Breast epithelium (tissue), 4 donors: ENCODE data around the gene WBP1L. TPM values are rescaled to one million over a fixed set of nuclear protein-coding genes. Genes with fewer than 3 reads are reported as not detected.
"Not testable (repeated sequence)": the region's sequence is repeated elsewhere in the genome, so short reads cannot be mapped to it uniquely, and the experiment has no call there.

ENCODE experiments used
- DNase-seq, 2 donors: peaks; one replicate each; pipeline ENCODE4 v3.0.0-alpha.2; 2019; ENCODE audit warnings: low spot score in 2 of 2
- H3K27ac ChIP-seq, 2 donors: fragments of 200-600 bp; sonication (generic) in 1 of 2; one replicate each; pipeline ENCODE4 v1.5.1; 2016 to 2019; ENCODE audit warnings: mild to moderate bottlenecking in 1 of 2
- H3K27me3 ChIP-seq, 2 donors: fragments of 200-600 bp; sonication (generic) in 1 of 2; one replicate each; pipeline versions ENCODE4 v1.5.1 to v1.6.0; 2017 to 2019; ENCODE audit warnings: control low read depth in 1 of 2, mild to moderate bottlenecking in 1 of 2
- H3K36me3 ChIP-seq: fragments of 200-600 bp; one replicate; pipeline ENCODE4 v1.5.1; 2019
- H3K4me1 ChIP-seq, 2 donors: fragments of 200-600 bp; sonication (generic); one replicate each; pipeline ENCODE4 v1.5.1; 2016 to 2019; ENCODE audit warnings: control low read depth in 1 of 2
- H3K4me3 ChIP-seq, 3 donors: fragments of 200-600 bp; sonication (generic); 1 replicate in 2 of 3; 2 replicates in 1 of 3; pipeline ENCODE4 v1.5.1; 2016 to 2019; ENCODE audit warnings: mild to moderate bottlenecking in 3 of 3, moderate library complexity in 2 of 3
- H3K9me3 ChIP-seq, 2 donors: fragments of 200-600 bp; sonication (generic) in 1 of 2; one replicate each; pipeline ENCODE4 v1.5.1; 2016 to 2019; ENCODE audit warnings: control low read depth in 1 of 2
- POLR2A ChIP-seq: fragments of 450-650 bp; IDR thresholded peaks from one replicate; pipeline ENCODE4 v1.6.1; 2016; ENCODE audit warnings: antibody characterized with exemption, mild to moderate bottlenecking, moderate library complexity
- POLR2AphosphoS5 ChIP-seq, 3 donors: sonication (generic); formaldehyde crosslinking; IDR thresholded peaks; one replicate each; pipeline ENCODE4 v1.6.1; 2017; ENCODE audit warnings: antibody characterized with exemption in 3 of 3
- intact Hi-C: fragments of 100-400 bp; cut with DNase I; formaldehyde crosslinking; loops from one replicate; pipeline ENCODE4 v1.15.1; 2023; ENCODE audit warnings: low total_unique reads
- total RNA-seq, 3 donors: library from RNA; depleted of rRNA; stranded (reverse); fragments of >200 nt; gene quantifications; one replicate each; pipeline ENCODE4 v1.1.0, GENCODE V29; 2016
- TF ChIP-seq, protein P1 (sequence below), 3 donors: fragments of 450-650 bp; IDR thresholded peaks; one replicate each; pipeline ENCODE4 v1.5.1; 2016 to 2017; ENCODE audit warnings: antibody characterized with exemption in 3 of 3, mild to moderate bottlenecking in 3 of 3, moderate library complexity in 3 of 3

Gene WBP1L
- total RNA-seq, 3 donors from 2014 or later: 114 to 174 (median 143) TPM

- Histone ChIP-seq H3K27ac (no peak overlapping the region), H3K27me3 (no peaks in the 10 kb centered on the region), H3K4me3 (no peak overlapping the region), H3K4me1 (peaks cover 3 to 5% of the 10 kb centered on the region in 2 donors), H3K36me3 (no peaks in the 10 kb centered on the region), H3K9me3 (no peaks in the 10 kb centered on the region)
- TF ChIP-seq POLR2AphosphoS5 (IDR thresholded peaks at IDR 0.05) (no peak), POLR2A (no peak)
- TF ChIP-seq, protein P1, sequence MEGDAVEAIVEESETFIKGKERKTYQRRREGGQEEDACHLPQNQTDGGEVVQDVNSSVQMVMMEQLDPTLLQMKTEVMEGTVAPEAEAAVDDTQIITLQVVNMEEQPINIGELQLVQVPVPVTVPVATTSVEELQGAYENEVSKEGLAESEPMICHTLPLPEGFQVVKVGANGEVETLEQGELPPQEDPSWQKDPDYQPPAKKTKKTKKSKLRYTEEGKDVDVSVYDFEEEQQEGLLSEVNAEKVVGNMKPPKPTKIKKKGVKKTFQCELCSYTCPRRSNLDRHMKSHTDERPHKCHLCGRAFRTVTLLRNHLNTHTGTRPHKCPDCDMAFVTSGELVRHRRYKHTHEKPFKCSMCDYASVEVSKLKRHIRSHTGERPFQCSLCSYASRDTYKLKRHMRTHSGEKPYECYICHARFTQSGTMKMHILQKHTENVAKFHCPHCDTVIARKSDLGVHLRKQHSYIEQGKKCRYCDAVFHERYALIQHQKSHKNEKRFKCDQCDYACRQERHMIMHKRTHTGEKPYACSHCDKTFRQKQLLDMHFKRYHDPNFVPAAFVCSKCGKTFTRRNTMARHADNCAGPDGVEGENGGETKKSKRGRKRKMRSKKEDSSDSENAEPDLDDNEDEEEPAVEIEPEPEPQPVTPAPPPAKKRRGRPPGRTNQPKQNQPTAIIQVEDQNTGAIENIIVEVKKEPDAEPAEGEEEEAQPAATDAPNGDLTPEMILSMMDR (IDR thresholded peaks at IDR 0.05): no peak
- DNase-seq: no peak
- intact Hi-C loops: no loop called here
Measured at GRCh38 chr10:102715880-102716279, 27.9 kb upstream of the WBP1L start.

DNA sequence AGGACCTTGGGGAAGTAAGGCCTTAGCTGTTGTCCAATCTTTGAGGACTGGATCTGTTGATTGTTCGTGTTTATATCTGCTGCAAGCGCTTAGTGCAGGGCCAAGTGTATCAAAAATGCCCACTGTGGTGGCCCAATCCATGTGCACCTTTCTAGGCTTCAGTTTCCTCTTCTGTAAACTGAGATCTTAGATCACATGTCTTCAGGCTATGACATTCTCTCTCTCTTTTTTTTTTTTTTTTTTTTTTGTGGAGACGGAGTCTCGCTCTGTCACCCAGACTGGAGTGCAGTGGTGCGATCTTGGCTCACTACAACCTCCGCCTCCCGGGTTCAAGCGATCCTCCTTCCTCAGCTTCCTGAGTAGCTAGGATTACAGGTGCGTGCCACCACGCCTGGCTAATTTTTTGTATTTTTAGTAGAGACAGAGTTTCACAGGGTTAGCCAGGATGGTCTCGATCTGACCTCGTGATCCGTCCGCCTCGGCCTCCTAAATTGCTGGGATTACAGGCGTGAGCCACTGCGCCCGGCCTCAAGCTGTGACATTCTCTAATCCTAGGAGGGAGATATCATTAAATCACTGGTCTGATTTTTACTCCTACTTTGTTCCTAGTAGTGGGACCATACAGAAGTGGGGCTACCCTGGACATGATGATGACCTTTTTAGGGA, 26.7 kb upstream of the WBP1L start:
- H3K4me1 ChIP-seq, DNase-seq, intact Hi-C loops, H3K4me3 ChIP-seq, H3K27ac ChIP-seq, H3K36me3 ChIP-seq, H3K27me3 ChIP-seq, H3K9me3 ChIP-seq: not testable (repeated sequence)

- peak overlapping the region in 1 of 2 donors; percentile 15 for H3K27ac ChIP-seq
- TF ChIP-seq, protein P1 (IDR thresholded peaks at IDR 0.05): no peak
- TF ChIP-seq POLR2A (no peak), POLR2AphosphoS5 (IDR thresholded peaks at IDR 0.05) (no peak)
Measured at GRCh38 chr10:102718220-102718619, 25.5 kb upstream of the WBP1L start.

DNA sequence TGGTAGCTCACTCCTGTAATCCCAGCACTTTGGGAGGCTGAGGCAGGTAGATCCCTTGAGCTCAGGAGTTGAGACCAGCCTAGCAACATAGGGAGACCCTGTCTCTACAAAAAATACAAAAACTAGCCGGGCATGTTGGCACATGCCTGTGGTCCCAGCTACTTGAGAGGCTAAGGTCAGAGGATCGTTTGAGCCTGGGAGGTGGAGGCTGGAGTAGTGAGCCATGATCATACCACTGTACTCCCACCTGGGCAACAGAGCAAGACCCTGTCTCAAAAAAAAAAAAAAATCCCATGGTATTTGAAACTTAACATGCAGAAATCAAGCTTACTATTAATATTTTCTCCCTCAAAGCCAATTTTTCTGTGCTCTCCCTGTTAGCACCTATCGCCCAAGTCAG, 23.4 kb upstream of the WBP1L start:
- DNase-seq: no peak
- Histone ChIP-seq H3K9me3 (no peaks in the 10 kb centered on the region), H3K4me3 (no peak overlapping the region), H3K27ac (no peak overlapping the region), H3K4me1 (no peaks in the 10 kb centered on the region), H3K36me3 (no peaks in the 10 kb centered on the region), H3K27me3 (no peaks in the 10 kb centered on the region)
- intact Hi-C loops: loop anchor here (10.0 kb wide), 1 partner anchor 184 kb away; no protein-coding TSS in a partner anchor
- TF ChIP-seq POLR2A (no peak), POLR2AphosphoS5 (IDR thresholded peaks at IDR 0.05) (no peak)
- TF ChIP-seq, protein P1 (IDR thresholded peaks at IDR 0.05): no peak

More at GRCh38 chr10:102718220-102718619, 25.5 kb upstream of the WBP1L start:
- peaks cover 0 to 2% of the 10 kb centered on the region in 2 donors for H3K4me1 ChIP-seq
- no peak for DNase-seq
- no peak overlapping the region for H3K4me3 ChIP-seq
- no peaks in the 10 kb centered on the region for H3K27me3 ChIP-seq
- no peaks in the 10 kb centered on the region for H3K36me3 ChIP-seq
- intact Hi-C loops: no loop called here
- H3K9me3 ChIP-seq: no peaks in the 10 kb centered on the region

DNA sequence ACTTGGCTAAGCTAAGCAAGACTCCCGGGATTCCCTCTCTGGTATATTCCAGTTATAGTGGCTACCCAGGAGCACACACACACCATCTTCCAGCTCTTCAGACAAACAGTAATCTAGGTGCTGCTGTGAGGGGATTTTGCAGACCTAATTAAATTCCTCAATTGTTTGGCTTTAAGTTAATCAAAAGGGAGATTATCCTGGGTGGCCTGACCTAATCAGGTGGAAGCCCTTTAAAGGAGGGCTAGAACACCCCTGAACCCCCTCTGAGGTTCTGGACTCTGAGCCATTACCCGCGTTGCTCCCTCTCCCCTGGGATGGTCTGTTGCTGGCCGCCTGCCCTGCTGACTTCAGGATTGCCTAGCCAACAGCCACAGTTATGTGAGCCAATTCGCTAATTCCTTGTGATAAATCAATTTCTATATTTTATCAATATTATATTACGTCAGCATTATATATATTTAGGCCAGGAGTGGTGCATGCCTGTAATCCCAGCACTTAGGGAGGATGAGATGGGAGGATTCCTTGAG, 22.9 kb upstream of the WBP1L start:
- Histone ChIP-seq H3K4me1 (no peaks in the 10 kb centered on the region), H3K9me3 (no peaks in the 10 kb centered on the region), H3K27me3 (no peaks in the 10 kb centered on the region), H3K27ac (no peak overlapping the region), H3K4me3 (no peak overlapping the region), H3K36me3 (no peaks in the 10 kb centered on the region)
- no peak for DNase-seq
- intact Hi-C loops: loop anchor here (10.0 kb wide), 1 partner anchor 184 kb away; no protein-coding TSS in a partner anchor
- TF ChIP-seq, protein P1 (IDR thresholded peaks at IDR 0.05): no peak
- TF ChIP-seq POLR2A (no peak), POLR2AphosphoS5 (IDR thresholded peaks at IDR 0.05) (no peak)
